Activated effector memory CD4-positive, alpha-beta T cell treated with anti-CD3 and anti-CD28 coated beads, Interleukin-2, amount 50 U/mL, for 16 hours (primary cell): ENCODE data around the gene PORCN.

ENCODE experiments used
- DNase-seq: peaks from one replicate; pipeline ENCODE4 v3.0.0-alpha.2; 2020

Gene PORCN

GRCh38 chrX:48477960-48478755 is 30.6 kb upstream of the PORCN start:
- no peak for DNase-seq

GRCh38 chrX:48478806-48479205 is 30.0 kb upstream of the PORCN start:
- no peak for DNase-seq

GRCh38 chrX:48480142-48480541 is 28.6 kb upstream of the PORCN start:
- no peak for DNase-seq

- DNase-seq, result no peak
Measured at GRCh38 chrX:48480583-48480982, 28.2 kb upstream of the PORCN start.

GRCh38 chrX:48482526-48482925 is 26.3 kb upstream of the PORCN start:
- DNase-seq, result no peak

GRCh38 chrX:48487362-48487798 is 21.4 kb upstream of the PORCN start:
- no peak for DNase-seq

GRCh38 chrX:48488034-48488433 is 20.8 kb upstream of the PORCN start:
- DNase-seq, result no peak

DNA sequence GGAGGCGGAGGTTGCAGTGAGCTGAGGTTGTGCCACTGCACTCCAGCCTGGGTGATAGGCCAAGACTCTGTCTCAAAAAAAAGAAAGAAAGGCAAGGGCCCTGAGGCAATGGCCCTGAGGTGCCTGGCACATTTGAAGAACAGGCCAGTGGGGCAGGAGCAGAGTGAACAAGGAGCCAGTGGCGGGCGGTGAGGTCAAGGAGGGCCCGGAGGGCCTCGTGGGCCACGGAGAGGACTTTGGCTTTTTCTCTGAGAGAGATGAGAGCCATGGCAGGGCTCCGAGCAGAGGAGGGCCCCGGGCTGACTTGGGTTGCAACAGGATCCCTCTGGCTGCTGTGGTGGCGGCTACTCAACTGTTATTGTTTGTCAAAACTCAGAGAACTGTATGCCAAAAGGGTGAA is 19.5 kb upstream of the PORCN start:
- DNase-seq, result no peak

DNA sequence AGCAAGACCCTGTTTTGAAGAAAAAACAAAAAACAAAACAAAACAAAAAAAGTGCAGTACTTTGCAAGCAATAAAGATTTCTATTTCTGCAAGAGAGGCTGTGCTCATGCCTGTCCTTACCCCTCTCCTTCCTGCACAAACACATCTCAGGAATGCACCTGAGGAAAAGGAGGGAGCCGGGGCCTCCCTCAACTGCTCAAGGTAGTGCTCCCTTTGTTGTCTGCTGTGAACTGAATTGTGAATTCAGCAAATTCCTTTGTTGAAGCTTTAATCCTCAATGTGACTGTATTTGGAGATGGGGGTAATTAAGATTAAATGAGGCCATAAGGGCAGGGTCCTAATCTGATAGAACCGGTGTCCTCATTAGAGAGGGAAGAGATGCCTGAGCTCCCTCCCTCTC is 18.9 kb upstream of the PORCN start:
- no peak for DNase-seq

DNA sequence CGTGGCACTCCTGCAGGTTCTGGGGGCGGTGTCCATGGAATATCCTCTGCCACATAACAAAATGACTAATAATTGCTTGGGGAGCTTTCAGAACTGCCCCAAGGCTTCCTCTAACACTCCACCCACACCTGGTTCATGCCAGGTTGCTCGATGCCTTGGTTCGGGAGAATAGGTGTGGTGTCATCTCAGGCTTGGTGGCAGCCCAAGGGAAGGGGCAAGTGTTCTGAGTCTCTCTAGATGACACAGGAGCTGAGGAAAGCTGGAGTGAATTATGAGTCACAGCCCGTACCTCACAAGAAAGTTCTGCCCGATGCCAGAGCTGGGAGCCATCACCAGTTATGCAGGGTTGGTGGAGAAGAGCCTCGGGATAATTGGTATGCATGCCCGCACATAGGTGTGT is 18.1 kb upstream of the PORCN start:
- no peak for DNase-seq

GRCh38 chrX:48491809-48492208 is 17.0 kb upstream of the PORCN start:
- DNase-seq, result no peak

DNA sequence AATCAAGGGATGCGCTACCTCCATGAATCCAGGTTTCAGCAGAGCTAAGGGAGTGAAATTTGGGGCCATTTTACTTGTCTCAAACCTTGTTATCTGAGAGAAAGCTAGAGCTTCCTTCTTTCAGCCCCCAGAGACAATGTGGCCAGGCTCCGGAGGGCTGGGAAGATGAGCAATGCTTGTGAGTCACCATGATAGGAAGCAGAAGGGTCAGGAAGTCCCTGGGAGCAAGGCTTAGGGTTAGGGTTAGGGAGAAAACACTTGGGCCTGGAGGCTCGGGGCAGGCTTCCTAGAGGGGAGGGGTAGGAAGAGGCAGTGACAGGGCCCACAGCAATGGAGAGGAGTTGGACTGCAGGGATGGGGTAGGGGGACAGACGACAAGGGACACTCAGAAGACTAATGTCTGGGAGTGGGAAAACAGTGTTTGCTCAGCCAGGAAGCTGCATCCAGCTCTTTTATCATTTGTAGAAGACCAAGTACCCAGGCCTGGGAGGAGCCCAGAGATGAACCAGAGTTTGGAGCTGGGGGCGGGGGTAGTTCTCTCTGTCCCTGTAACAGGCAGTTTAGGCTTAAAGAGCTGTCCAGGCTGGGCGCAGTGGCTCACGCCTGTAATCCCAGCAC is 16.4 kb upstream of the PORCN start:
- no peak for DNase-seq

- DNase-seq, result no peak
Measured at GRCh38 chrX:48493890-48494364, 14.9 kb upstream of the PORCN start.

DNA sequence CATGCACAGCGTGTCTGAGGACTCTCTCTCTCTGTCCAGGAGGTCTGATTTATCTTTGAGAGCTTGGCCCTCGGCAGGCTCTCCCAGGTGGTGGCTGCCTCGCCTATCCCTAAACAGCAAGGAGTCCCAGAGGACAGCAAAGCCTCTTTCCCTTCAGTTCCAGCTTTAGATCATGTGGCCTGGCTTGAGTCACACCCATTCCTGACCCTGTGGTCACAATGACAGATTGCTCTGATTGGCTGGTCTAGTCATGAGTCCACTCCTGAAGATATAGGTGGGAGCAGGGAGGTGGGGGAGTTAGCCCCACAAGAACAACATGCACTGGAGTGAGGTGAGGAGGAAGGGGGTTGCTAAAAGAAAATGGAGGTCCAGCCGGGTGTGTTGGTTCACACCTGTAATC is 12.1 kb upstream of the PORCN start:
- no peak for DNase-seq

DNA sequence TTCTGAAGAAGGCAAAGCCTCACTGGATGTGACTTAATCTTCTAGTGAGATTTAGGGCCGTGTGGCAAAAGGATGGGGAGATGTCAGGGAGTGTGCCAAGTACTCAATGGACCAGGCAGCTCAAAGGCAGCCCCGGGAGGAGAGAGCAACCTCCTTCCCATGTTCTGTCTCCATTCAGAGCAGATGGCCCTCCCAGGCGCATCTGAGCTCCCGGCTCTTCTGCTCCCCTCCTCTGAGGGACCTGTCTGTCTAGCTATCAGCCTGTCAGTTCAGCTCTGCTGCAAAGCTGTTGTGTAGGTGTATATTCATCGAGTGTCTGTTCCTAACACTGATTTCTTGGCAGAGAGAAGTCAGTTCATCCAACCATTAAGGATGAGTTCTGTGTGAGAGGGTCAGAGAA is 10.9 kb upstream of the PORCN start:
- no peak for DNase-seq

DNA sequence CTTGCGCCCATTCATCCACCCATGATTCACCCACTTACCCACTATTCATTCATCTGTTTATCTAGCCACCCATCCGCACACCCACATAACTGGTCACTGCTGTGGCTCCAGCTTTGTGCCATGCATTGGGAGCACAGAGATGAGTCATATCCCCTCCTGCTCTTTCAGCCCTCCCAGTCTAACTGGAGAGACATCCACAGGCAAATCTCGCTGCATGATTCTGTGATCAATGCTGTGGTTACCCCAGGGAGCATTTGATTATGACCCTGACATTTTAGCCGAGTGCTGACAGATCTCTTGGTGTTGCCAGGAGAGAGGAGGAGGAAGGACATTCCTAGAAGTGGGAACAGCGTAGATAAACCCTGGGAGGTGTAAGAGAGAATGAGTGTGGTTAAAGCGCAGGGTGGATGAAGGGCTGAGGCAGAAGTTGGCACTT is 10.4 kb upstream of the PORCN start:
- DNase-seq, result no peak

DNA sequence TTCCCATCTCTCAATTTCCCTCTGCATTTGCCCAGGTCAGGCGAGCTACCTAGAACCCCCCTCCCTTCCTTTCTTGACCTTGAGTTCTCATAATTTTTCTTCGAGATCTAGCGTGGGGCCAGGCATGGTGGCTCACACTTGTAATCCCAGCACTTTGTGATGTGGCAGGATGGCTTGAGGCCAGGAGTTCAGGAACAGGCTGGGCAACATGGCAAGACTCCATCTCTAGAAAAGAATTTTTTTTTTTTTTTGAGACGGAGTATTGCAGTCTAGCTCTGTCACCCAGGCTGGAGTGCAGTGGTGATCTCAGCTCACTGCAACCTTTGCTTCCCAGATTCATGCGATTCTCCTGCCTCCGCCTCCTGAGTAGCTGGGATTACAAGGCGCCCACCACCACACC is 4.5 kb upstream of the PORCN start:
- DNase-seq, result no peak

DNA sequence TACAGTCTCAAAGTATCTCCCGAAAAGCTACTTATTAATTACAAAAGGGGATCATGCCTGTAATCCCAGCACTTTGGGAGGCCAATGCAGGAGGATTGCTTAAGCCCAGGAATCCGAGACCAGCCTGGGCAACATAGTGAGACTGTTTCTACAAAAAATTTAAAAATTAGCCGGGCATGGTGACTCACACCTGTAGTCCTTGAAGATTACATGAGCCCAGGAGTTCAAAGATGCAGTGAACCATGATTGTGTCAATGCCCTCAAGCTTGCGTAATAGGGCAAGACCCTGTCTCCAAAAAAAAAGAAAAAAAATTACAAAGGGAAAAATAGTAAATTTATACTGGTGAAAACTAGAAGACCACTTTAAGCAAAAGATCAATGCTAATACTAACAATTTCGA is 3.3 kb upstream of the PORCN start:
- DNase-seq, result no peak

DNA sequence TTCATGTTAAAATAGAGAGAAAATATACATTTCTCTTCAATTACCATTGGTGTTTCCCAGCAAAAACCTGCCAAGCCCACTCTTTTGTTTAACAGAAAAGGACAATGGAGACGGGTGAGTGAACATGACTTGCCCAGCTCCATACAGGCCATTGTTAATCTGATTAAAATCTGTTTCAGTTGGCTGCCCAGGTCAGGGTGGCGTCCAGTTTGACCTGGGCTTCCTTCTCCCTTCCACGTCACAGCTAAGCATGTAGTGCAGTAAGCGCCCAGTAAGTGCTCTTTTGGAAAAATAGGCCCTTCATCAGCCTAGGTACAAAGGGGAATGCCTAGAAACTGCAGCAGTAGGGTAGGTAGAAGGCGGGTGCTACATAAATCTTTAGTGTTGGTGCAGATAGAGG is 1.5 kb upstream of the PORCN start:
- DNase-seq, result no peak

DNA sequence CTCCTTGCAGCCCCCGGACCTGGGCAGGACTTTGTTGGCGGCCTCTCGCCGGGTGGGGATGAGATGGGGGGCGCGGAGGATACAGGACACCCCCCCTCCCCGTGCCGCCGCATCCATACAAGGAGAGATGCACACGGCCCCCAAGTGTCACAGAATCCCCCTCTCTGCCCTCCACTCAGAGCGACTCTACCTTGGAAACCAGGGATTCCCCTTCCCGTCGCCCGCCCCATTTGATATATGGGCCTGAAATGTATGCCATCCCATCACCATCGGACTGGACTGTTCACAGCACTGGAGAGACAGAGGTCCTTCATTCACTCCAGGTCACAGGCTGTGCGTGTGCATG is 426 bp downstream of the PORCN start:
- no peak for DNase-seq

GRCh38 chrX:48509619-48510018 is 827 bp downstream of the PORCN start:
- DNase-seq, result no peak

- DNase-seq, result no peak
Measured at GRCh38 chrX:48511560-48511959, 2.8 kb downstream of the PORCN start.

DNA sequence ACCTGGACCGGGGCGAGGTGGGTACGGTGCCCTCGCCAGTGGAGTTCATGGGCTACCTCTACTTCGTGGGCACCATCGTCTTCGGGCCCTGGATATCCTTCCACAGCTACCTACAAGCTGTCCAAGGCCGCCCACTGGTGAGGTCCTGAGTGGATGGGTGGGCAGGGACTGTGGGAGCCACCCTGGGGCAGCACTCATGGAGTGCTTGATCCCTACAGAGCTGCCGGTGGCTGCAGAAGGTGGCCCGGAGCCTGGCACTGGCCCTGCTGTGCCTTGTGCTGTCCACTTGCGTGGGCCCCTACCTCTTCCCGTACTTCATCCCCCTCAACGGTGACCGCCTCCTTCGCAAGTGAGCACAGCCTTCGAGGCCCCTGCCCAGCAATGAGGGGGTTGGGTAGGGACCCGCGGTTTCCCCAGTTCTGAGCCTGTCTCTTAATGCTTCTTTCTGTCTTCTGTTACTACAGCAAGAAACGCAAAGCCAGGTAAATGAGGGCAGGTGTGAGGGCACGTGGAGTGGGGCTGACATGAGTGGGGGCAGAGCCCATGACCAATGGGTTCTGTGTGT is 3.7 kb downstream of the PORCN start:
- no peak for DNase-seq

- DNase-seq, result no peak
Measured at GRCh38 chrX:48513670-48514069, 4.9 kb downstream of the PORCN start.
